Measurements from ENCODE around the gene ATXN7L3.

Gene ATXN7L3

DNA sequence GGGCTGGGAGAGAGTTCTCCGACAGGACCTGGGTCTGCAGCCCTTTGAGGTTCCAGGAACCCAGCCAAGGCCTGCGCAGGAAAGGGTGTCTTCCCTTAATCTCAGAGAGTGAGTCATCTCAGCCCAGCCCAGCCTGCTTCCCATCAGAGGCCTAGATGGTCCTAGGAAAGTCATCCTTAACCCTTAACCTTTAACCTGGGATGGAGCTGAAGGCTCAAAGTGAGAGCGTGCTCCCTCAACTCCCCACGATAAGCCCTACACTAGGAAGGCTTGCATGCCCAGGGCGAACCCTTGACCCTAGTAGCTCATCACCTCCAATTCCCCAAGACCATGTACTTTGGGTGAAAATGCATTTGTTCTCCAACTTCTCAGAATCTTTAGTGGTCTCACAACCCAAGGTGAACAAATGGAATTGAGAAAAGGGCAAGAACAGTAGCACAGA lies 4.8 kb upstream of the ATXN7L3 start:
- no peak overlapping the region for H3K27ac ChIP-seq
- TF ChIP-seq ZFX (IDR thresholded peaks at IDR 0.05): no peak
- TF ChIP-seq, protein P1, sequence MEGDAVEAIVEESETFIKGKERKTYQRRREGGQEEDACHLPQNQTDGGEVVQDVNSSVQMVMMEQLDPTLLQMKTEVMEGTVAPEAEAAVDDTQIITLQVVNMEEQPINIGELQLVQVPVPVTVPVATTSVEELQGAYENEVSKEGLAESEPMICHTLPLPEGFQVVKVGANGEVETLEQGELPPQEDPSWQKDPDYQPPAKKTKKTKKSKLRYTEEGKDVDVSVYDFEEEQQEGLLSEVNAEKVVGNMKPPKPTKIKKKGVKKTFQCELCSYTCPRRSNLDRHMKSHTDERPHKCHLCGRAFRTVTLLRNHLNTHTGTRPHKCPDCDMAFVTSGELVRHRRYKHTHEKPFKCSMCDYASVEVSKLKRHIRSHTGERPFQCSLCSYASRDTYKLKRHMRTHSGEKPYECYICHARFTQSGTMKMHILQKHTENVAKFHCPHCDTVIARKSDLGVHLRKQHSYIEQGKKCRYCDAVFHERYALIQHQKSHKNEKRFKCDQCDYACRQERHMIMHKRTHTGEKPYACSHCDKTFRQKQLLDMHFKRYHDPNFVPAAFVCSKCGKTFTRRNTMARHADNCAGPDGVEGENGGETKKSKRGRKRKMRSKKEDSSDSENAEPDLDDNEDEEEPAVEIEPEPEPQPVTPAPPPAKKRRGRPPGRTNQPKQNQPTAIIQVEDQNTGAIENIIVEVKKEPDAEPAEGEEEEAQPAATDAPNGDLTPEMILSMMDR (conservative IDR thresholded peaks at IDR 0.05): no peak

DNA sequence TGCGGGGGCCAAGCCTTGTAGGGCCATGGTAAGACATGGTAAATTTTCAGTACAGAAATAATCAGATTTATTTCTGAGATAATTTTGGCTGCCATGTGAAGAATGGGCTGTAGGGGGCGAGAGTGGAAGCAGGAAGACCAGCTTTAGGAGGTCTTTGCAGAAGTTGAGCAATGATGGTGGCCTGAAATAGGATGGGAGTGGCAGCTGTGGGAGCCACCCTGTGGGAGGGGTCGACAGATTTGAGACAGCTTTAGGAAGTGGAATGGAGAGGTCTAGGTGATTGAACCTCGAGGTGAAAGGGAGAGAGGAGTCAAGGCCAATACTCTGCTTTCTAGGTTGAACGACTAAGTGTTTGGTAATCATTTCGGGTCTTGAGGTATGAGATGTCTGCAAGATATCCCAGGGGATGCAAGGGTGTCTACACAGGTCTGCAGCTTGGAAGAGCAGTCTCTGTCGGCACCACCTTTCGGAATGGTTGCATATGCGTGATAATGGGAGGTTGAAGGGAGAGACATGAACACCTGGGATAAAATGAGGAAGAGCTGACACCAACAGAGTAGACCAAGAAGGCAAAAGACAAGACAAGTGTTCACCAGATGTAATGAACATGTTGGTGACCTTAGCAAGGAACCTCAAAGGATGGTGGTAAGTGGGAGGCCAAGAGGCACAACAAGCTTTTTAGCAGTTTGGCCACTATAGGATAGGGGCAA lies 4.2 kb upstream of the ATXN7L3 start:
- TF ChIP-seq, protein P1 (conservative IDR thresholded peaks at IDR 0.05): peak; percentile 64
- TF ChIP-seq ZFX (IDR thresholded peaks at IDR 0.05): no peak
- no peak overlapping the region for H3K27ac ChIP-seq

DNA sequence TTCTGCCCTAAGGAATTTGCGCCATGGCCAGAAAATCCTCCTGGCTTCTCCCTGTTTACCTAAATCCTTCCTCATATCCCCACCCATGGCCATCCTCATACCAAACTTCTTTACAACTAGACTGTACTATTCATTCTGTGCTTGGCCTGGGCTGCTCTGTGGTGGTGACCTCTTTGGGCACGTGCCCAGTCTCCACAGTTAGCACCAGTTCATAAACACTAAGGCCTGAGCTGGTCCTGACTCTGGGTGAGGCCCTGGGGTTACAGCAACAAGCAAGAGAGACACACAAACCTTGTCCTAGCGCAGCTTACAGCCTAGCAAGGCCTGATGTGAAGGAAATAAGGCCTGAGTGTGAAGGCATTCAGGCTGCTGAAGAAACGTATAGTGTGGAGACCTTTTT lies 3.1 kb upstream of the ATXN7L3 start:
- H3K27ac ChIP-seq: no peak overlapping the region
- no peak for TF ChIP-seq ZFX (IDR thresholded peaks at IDR 0.05)
- TF ChIP-seq, protein P1 (conservative IDR thresholded peaks at IDR 0.05): no peak

DNA sequence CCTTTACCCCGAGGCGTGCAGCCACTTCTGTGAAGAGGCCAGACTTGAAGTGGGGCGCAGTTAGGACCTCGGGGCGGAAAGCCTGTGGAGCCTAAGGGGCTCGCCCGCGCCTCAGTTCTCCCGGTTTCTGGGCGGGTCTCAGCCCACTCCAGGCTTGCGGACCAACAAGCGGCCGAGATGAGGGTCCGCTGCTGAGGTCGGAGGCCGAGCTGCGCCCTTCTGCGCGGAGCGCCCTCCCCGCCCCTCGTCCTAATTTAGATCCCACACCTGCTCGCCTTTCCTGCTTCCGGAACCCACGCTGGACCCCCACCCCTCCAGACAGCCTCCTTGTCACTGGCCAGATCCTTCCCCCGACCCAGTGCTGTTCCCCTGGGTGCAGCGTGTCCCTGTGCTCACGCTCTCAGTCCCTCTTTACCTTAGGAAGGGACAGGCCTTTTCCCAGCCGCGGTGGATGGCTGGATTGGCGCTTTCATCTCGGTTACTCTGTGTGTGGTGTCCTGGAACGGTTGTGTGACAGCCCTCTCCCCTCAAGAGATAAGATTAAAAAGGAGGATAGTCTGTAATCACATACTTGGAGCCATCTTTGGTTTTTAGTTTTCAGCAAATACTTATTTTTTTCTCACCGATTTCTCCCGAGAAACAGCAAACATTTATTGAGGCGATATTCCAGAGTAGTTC lies 933 bp upstream of the ATXN7L3 start:
- TF ChIP-seq, protein P1 (conservative IDR thresholded peaks at IDR 0.05): no peak
- no peak for TF ChIP-seq ZFX (IDR thresholded peaks at IDR 0.05)
- H3K27ac ChIP-seq: peak overlapping the region; percentile 92

DNA sequence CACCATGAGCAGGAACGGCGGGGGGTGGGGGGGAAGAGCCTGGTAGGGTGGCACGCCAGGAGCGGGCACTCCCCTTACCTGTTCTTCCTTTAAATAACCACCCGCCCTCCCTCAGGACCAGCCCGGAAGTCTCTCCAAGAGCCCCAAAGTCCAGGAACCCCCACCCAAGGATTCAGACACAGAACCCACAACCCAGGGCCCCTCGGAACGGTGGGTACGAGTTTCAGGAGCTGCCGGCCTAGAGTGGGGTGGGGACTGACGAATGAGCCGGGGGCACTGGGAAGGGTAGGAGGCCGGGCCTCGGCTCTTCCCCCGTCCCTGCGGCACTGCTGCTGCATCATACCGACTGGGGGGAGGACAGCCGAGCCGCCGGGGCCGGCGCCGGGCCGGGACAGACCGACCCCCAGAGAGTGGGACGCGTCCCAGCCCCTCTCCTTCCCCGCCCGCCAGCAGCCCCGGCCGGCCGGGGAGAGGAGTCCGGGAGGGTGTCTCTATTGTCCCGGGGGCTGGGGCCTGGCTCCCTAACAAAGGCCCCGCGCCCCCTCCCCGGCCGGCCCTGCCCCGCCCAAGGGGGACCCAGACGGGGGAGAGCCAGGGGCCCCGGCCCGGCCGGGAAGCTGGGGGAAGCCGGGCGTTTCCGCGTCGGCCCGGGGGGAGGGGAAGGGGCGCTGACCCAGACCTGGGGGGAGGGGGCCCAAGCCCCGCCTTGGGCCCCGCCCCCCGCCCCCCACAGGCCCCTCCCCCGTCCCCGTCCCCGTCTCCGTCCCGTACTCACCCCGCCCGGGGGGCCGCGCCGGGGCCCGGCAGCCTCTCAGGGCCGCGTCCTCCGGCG lies 747 bp downstream of the ATXN7L3 start:
- H3K27ac ChIP-seq: peak overlapping the region; percentile 92
- TF ChIP-seq, protein P1 (conservative IDR thresholded peaks at IDR 0.05): no peak
- no peak for TF ChIP-seq ZFX (IDR thresholded peaks at IDR 0.05)

DNA sequence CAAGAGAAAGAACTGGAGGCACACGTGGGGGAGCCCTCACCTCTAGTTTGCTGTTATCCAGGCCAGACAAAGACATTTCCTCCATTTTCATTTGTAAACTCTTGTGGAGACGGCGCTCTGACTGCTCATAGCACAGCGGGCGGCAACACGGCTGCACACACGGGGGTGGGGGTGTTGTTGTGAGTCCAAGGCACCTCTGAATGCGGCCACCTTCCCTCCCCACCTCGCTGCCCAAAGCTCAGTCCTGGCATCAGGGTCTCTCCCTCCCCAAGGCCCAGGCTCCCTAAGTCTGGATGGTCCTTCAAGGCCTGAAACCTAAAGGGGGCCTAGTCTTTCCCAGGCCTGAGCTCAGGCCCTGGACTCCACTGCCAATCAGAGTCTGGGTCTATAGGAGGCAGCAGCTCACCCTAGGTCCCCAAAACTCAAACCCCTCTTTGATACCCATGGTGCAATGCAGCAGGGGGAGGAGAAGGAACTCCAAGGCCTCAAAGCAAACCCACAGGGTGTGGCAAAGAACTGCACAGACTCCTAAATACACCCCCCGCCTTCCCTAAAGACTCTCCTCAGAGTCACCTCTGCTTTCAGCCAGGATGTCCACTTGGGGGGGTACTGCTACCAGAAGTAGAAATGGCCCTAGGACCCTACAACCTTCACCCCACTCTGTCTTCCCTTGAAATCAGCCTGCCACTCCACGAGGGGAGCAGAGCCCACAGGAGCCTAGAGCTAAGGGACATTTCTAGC lies 1.5 kb downstream of the ATXN7L3 start:
- peak overlapping the region; percentile 92 for H3K27ac ChIP-seq

More for the DNA sequence above, 1.5 kb downstream of the ATXN7L3 start:
- TF ChIP-seq, protein P1 (conservative IDR thresholded peaks at IDR 0.05): no peak
- TF ChIP-seq ZFX (IDR thresholded peaks at IDR 0.05): no peak

Measured in C4-2B (cell line).